GM21786 (cell line): Measurements from ENCODE around the gene ZNF141.
A peak's percentile ranks its signal among the peaks of the same experiment; 100 is the strongest.
"Not testable (repeated sequence)": the region's sequence is repeated elsewhere in the genome, so short reads cannot be mapped to it uniquely, and the experiment has no call there.

Source experiments
- ATAC-seq: cut with Tn5 transposase; IDR thresholded peaks from one replicate; pipeline ENCODE4 v1.9.1; 2021; ENCODE audit not compliant: unreplicated experiment

The ZNF141 gene

DNA sequence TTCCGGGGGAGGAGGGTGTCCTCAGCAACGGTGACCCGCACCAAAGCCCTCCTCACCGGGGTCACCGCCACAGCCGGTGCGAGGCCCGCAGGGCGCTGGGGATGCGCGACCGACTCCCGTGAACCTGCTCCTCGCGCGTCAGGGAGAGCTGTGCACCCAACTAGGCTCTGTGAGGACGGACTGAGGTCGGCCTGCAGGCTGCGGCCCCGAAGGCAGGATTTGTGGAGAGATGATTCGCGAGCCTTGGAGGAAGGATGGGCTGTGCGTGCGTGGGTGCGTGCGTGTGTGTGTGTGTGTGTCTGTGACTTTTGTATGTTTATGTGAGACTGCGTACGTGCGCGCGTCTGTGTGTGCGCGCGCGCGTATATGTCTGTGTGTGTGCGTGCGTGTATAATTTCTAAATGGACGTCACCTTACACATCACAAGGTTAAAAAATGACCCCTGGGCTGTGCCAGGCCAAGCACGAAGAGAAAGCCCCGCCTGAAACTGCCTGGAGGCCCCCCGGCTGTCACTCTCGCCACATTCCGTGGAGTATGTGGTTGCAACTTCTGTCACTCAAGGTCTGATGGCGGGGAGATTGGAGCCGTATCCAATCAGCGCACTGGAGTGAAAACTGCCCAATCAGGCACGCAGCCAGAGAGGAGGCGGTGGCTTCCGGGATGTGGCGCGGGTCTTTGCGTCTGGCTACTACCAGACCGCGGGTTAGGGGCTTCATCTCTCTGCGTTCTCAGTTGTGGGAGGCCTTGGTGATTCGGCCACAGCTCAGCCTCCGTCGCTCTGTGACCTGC is at the start of gene ZNF141:
Gene ZNF141 (plus strand): TSS at position 672 of the 789 bp plus-strand sequence. CDS start 170 bp downstream, outside the sequence.
- peak; percentile 96 for ATAC-seq

- ATAC-seq, result no peak
Observed at GRCh38 chr4:288891-289290, 48.7 kb upstream of the ZNF141 start.

- no peak for ATAC-seq
Observed at GRCh38 chr4:294732-295131, 42.9 kb upstream of the ZNF141 start.

- ATAC-seq, result no peak
Observed at GRCh38 chr4:302381-302780, 35.2 kb upstream of the ZNF141 start.

DNA sequence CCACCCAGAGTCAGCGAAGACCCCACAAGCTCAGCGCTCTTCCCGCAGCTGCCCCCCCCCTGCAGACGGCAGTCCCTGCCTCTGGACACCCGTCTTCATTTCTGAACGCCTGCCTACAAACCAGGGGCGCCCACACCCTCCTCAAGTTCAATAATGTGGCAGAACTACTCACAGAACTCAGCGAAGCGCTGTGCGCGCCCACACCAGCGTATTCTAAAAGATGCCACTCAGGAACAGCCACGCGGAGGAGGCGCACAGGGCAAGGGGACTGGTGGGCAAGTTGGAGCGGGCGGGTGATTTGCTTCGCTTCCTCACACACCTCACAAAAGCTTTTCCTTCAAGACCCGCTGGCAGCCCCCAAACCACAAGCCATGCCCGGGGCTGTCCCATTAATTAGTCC is 33.1 kb upstream of the ZNF141 start:
- not testable (repeated sequence) for ATAC-seq

GRCh38 chr4:304969-305680 is 32.5 kb upstream of the ZNF141 start, which contains the start of gene ZNF732:
ZNF732 (minus strand) TSS chr4:305474; CDS start chr4:305310, 164 bp downstream.
- ATAC-seq, result no peak

GRCh38 chr4:306551-306961 is 31.1 kb upstream of the ZNF141 start:
- ATAC-seq, result peak; percentile 84

- no peak for ATAC-seq
Observed at GRCh38 chr4:309807-310206, 27.8 kb upstream of the ZNF141 start.

DNA sequence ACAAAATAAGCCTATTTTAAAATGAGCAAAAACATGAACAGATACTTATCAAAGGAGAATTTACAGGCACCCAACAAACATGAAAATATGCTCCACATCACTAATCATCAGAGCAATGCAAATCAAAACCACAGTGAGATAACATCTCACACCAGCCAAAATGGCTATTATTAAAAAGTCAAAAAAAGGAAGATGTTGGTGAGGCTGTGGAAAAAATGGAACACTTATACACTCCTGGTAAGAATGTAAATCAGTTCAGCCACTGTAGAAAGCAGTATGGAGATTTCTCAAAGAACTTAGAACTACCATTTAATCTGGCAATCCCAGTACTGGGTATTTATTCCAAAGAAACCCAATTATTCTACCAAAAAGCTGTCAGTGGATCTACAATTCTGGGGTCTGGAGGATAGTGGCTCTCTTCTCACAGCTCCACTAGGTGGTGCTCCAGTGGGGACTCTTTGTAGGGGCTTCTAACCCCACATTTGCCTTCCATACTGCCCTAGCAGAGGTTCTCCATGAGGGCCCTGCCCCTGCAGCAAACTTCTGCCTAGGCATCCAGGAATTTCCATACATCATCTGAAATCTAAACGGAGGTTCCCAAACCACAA is 23.2 kb upstream of the ZNF141 start:
- no peak for ATAC-seq

GRCh38 chr4:328729-329128 is 8.9 kb upstream of the ZNF141 start:
- no peak for ATAC-seq

DNA sequence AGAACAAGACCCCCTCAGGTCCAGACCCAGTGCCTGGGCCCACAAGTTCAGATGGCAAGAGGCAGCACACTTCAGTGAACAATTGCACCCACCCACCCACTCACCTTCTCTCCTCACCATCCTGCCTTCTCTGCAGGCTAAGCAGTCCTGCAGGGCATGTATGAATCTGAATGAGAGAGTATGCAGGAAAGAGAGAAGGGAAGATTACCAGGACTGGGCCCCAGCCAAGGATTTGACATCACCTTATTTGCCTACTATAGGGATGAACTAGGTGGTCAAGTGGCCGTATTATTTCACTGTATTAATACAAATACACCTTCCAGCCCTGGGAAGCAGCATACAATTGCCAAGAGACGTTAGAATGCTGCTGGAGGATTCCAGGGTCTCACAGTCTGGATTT is 2.1 kb upstream of the ZNF141 start:
- ATAC-seq, result no peak

- ATAC-seq, result no peak
Observed at GRCh38 chr4:336099-336892, 1.3 kb upstream of the ZNF141 start.

DNA sequence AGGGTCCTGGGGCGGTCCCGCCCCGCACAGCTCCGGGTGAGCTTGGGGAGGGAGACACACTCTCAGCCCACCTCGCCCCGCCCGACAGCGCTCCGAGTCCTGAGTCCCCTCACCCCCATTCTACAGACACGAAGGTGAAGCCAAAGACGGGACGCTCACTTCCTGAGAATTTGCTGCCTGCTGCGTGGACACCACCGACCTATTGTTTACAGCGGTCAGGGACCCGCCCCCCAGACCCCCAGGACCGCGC is 796 bp upstream of the ZNF141 start:
- no peak for ATAC-seq

GRCh38 chr4:337932-338758 is 531 bp downstream of the ZNF141 start:
- ATAC-seq, result peak; percentile 18

DNA sequence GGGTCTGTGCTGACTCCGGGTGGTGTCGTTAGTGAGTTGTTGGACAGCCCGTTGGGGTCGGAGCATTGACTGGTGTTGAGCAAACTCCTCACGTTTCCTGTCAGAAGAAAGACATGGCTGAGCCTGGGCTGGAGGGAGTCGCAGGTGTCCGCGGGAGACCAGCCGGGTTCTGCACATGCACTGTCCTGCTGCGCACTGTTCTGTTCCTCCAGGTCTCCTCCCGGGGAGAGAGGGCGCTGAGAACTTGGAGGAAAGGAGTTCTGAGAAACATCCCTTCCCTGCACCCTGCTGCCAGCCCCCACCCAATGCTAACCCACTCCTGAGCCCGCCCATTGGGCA is 1.1 kb downstream of the ZNF141 start:
- ATAC-seq, result no peak

DNA sequence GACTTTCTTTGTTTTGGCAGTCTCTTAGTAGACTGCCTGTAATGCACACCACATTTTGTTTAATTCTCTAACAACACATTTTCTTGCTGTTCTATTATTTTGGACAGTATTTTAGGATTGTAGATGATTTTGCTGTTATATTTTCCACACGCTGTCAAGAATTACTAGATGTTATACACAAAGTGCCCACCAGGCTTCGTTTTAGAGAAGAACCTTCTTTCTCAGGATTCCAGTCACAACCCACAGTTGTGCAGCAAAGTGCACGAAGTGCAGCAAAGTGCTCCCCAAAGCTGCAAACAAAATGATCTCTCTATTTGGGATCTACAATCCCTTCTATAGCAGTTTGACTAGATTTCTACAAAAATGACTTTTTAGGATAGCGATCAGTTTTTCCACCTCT is 2.4 kb downstream of the ZNF141 start:
- no peak for ATAC-seq

- no peak for ATAC-seq
Observed at GRCh38 chr4:373062-373839, 35.6 kb downstream of the ZNF141 start.

- no peak for ATAC-seq
Observed at GRCh38 chr4:374298-375160, 36.9 kb downstream of the ZNF141 start.
